HG03469 (cell line): ENCODE data around the gene TLE5.
"Not testable (repeated sequence)": the region's sequence is repeated elsewhere in the genome, so short reads cannot be mapped to it uniquely, and the experiment has no call there.

Experiments used
- ATAC-seq: cut with Tn5 transposase; IDR thresholded peaks from one replicate; pipeline ENCODE4 v1.9.1; 2021; ENCODE audit warnings: mild to moderate bottlenecking, moderate library complexity, moderate number of reproducible peaks; ENCODE audit not compliant: unreplicated experiment

The TLE5 gene

GRCh38 chr19:3045885-3046697 is 16.2 kb downstream of the TLE5 start:
- ATAC-seq, result no peak

- ATAC-seq, result no peak
Measured at GRCh38 chr19:3045191-3045590, 17.1 kb downstream of the TLE5 start.

DNA sequence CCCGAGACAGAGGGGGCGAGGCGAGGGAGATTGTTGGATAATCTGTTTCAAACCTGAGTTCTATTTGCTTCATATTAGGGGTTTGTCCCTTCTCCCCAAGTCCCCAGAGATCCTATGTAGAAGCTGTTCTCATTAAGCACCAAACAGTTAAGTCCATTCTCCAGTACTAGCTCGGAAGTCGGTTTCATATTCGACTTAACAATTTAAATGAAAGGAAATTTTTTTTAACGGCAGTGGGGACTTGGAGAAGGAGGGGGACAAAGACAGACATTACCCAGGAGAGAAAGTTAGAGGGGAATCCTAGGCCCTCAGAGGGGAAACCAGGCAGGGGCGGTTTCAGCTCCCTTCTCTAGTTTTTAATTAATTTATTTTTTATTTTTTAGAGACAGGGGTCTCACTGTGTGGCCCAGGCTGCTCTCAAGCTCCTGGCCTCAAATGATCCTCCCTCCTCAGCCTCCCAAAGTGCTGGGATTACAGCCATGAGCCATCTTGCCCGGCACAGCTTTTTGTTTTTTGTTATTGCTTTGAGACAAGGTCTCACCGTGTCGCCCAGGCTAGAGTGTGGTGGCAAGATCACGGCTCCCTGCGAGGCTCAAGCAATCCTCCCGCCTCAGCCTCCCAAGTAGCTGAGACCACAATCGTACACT is 19.6 kb downstream of the TLE5 start:
- ATAC-seq, result no peak

GRCh38 chr19:3041761-3042620 is 20.3 kb downstream of the TLE5 start:
- no peak for ATAC-seq

DNA sequence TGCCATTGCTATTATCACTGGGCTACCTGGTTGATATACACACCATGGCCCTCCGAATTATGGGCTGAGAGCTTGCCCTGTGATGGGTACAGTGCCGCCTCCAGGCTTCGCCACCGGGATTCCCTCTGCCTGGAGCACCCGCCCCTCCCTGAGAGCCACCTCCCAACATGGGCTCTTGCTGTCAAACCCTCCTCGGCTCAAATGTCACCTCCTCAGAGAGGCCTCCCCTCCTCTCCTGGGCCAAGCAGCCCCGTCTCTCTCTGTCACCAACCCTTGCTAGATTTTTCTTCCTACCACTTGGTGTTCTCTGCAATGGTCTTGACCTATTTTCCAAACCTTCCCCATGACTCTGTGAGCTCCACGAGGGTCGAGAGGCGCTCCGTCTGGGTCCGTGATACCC is 21.0 kb downstream of the TLE5 start:
- no peak for ATAC-seq

DNA sequence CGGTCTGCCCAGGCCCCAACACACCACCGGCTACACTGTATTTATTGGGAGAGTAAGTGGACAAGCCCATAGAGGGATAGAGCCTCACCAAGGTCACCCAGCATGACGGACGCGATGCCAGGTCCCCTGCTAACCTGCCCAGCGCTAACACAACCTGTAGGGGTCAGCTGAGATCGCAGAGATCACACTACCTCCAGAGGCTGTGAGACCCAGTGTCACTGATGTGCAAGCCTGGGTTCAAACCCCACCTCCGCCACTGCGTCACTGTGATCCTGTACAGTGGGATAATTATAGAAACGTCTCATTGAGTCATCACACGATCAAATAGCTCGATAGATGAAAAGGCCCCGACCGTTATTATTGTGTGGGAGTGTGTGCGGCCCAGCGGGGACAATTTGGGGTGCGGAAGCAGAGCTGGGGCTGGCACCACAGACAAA is 22.6 kb downstream of the TLE5 start:
- ATAC-seq, result no peak

- ATAC-seq, result no peak
Measured at GRCh38 chr19:3039125-3039524, 23.2 kb downstream of the TLE5 start.

- no peak for ATAC-seq
Measured at GRCh38 chr19:3038214-3038613, 24.1 kb downstream of the TLE5 start.

GRCh38 chr19:3036977-3037544 is 25.2 kb downstream of the TLE5 start:
- ATAC-seq, result not testable (repeated sequence)

GRCh38 chr19:3036119-3036976 is 25.9 kb downstream of the TLE5 start:
- ATAC-seq, result no peak

- peak; percentile 79 for ATAC-seq
Measured at GRCh38 chr19:3035542-3036118, 26.7 kb downstream of the TLE5 start.

DNA sequence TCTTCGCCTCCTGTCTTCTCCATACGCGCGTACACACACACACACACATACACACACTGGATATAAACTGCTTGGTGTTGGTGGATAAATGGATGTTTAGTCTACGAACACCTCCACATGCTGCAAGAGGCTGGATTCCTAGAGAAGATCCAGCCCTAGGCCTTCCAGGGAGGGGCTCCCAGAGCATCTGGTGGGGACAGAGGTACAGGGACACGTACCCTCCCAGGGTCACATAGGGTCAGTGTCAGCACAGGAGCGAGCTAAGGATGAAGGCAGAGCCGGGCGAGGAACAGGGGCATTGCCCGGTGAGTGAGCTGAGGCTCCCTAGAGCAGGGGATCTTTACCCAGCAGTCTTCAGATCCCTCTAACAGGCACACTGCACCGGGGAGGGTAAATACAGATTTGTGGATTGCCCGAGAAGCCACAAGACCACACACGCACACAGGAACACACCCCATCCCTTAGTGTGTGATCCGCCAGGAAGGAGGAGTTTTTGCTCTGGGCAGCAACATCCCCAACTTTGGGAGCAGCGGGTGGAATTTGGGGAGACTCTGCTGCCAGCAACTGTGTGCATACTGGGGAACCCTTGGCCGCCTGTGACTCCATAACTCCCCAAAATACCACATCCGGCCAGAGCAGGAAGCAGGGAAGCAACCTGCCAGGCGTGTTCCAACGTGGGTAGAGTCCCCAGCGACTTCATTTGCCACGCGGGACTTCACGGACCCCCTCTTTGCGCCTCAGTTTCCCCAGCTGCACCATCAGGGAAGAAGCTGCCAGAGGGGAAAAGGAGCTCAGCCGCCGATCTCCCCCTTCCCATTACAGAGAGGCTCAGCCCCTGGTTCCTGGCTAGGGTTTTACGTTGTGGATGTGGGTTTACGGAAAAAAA is 27.4 kb downstream of the TLE5 start:
- no peak for ATAC-seq

DNA sequence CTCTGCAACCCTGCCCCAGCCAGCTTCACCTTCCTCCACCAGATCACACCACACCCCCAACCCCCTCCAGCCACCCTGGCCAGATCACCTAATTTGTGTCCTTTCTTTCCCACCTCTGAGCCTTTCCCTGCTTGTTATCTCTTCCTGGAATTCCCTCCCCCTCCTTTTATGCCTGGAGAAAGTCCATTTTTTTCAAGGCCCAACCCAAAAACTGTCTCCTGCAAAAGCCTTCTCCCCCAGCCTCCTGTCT is 28.0 kb downstream of the TLE5 start:
- ATAC-seq, result no peak

DNA sequence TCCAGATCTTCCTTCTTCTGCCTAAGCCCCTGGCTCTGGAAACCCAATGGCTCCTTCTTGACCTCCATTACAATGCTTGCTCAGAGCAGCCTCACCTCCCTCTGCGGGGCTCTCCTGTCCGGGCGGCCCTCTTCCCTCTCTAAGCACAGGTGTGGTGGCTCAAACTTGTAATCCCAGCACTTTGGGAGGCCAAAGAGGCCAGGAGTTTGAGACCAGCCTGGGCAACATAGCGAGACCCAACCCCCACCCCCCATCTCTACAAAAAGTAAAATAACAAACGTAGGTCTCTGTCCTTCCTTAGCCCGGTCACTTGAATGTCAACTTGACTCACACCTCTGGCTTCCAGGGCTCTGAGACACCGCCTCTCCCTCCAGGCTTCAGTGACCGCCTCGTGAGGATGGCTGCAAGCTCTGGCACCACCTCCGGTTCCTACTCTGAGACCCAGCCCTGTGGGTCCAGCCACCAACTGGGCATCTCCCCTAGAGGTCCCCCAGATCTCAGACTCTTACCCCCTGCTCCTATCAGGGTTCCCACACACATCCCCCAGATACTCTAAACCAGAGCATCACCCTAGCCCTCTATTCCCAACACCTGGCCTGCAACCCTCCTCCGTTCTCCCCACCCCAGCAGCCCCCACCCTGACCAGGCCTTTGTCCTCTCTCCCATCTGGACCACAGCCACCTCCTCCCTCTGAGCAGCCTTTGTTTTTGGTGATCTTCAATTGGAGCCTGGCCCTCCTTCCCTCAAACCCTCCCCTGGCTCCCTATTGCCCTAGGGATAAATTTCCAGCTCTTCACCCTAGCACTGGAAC is 28.5 kb downstream of the TLE5 start:
- no peak for ATAC-seq

DNA sequence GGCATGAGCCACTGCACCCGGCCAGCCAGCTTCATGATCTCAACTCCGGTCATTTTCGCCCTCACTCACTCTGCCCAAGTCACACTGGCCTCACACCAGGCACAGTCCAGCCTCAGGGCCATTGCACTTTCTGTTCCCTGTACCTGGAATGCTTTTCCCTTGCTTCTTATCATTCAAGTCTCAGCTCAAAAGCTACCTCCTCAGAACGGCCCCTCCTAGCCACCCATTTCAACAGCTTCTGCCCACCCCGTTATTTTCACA is 30.8 kb downstream of the TLE5 start:
- no peak for ATAC-seq

DNA sequence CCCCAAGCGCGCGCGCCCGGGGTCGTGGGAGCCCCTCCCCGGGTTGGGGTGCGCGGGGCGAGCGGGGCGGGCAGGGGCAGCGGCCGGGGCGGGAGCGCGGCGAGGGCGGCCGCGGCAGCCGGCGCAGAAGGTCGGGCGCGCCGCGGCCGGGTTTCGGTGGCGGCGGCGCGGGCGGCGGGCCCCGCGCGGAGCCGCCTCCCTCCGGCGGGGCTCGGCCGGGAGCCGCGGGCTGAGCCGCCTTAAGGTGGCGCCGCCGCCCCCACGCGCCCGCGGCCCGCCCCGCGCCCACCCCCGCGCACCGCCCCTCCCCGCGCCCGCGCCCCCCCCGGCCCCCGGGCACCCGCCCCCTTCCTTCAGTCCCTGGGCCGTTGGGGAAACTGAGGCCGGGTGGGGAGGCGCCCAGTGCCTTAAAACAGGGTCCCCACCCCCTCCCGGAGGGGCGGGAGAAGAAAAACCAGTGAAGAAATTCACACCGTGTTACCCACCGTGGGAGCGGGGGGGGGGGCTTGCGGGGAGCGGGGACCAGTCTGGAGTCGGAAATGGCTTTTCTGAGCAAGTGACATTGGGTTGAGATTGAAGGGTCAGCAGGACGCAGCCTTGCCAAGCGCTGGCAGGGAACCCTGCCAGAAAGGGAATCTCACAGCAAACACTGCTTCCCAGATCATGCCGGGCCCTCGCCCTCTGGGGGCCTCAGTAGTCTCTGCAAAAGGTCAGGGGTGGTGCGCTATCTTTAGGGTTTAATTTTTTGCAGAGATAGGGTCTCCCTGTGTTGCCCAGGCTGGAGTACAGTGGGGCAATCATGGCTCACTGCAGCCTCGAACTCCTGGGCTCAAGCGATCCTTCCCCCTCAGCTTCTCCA is 33.0 kb downstream of the TLE5 start, which contains the start of gene TLE2:
Gene TLE2 (minus strand): TSS at position 216 of the 859 bp plus-strand sequence. CDS start 376 bp downstream, outside the sequence.
- no peak for ATAC-seq

- ATAC-seq, result no peak
Measured at GRCh38 chr19:3028305-3029064, 33.8 kb downstream of the TLE5 start.
